Measurements from ENCODE around the gene ALDH1L1. TPM values are rescaled to one million over a fixed set of nuclear protein-coding genes. Genes with fewer than 3 reads are reported as not detected.

Gene ALDH1L1
- total RNA-seq, 1 donor, result 0.18 TPM

- no peak overlapping the region for H3K4me3 ChIP-seq (ENCODE audit: low read depth, low read length)
- DNase-seq (ENCODE audit: low read depth), result no peak
- TF ChIP-seq, protein P1, sequence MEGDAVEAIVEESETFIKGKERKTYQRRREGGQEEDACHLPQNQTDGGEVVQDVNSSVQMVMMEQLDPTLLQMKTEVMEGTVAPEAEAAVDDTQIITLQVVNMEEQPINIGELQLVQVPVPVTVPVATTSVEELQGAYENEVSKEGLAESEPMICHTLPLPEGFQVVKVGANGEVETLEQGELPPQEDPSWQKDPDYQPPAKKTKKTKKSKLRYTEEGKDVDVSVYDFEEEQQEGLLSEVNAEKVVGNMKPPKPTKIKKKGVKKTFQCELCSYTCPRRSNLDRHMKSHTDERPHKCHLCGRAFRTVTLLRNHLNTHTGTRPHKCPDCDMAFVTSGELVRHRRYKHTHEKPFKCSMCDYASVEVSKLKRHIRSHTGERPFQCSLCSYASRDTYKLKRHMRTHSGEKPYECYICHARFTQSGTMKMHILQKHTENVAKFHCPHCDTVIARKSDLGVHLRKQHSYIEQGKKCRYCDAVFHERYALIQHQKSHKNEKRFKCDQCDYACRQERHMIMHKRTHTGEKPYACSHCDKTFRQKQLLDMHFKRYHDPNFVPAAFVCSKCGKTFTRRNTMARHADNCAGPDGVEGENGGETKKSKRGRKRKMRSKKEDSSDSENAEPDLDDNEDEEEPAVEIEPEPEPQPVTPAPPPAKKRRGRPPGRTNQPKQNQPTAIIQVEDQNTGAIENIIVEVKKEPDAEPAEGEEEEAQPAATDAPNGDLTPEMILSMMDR (IDR thresholded peaks at IDR 0.05; ENCODE audit: insufficient read depth, low read length), result no peak
These were observed 31.2 kb upstream of the ALDH1L1 start for GRCh38 chr3:126211569-126211968.

- H3K4me3 ChIP-seq (ENCODE audit: low read depth, low read length), result no peak overlapping the region
- no peak for DNase-seq (ENCODE audit: low read depth)
- TF ChIP-seq, protein P1 (IDR thresholded peaks at IDR 0.05; ENCODE audit: insufficient read depth, low read length), result no peak
These were observed 30.2 kb upstream of the ALDH1L1 start for GRCh38 chr3:126210606-126211005.

- no peak for DNase-seq (ENCODE audit: low read depth)
- TF ChIP-seq, protein P1 (IDR thresholded peaks at IDR 0.05; ENCODE audit: insufficient read depth, low read length), result no peak
- no peak overlapping the region for H3K4me3 ChIP-seq (ENCODE audit: low read depth, low read length)
These were observed 29.4 kb upstream of the ALDH1L1 start for GRCh38 chr3:126209741-126210140.

DNA sequence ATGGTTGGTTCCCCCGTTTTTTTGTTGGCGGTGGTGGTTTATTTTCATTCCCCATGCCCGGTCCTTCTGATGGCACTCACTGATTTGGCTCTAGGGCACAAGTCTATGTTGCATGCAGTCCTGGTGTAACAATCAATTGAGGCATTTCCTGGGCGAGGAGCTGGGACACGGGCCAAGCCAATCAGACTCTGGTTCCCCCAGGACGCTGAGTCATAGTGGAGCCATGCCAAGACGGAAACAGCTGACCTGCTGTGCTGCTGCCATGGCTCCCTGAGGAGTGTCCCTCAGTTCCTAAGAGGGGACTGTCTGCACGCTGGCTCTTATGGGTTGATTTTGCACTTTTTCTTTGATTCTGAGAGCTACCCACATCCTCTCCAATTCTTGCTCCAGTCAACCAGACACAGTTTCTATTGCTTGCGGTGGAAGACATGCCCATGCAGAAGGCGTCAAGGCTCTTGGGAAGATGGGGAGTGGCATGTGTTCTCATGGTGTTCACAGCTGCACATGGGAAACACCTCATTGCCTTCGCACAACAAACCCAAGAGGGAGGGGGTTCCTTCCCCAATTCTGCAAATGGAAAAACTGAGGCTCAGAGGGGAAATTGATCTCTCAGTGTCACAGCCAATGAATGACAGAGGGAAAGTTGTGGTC, 28.3 kb upstream of the ALDH1L1 start:
- no peak overlapping the region for H3K4me3 ChIP-seq (ENCODE audit: low read depth, low read length)
- peak; percentile 93 for DNase-seq (ENCODE audit: low read depth)
- TF ChIP-seq, protein P1 (IDR thresholded peaks at IDR 0.05; ENCODE audit: insufficient read depth, low read length), result no peak

GRCh38 chr3:126208182-126208581, 27.8 kb upstream of the ALDH1L1 start:
- no peak for DNase-seq (ENCODE audit: low read depth)
- TF ChIP-seq, protein P1 (IDR thresholded peaks at IDR 0.05; ENCODE audit: insufficient read depth, low read length), result no peak
- no peak overlapping the region for H3K4me3 ChIP-seq (ENCODE audit: low read depth, low read length)

- DNase-seq (ENCODE audit: low read depth), result no peak
- H3K4me3 ChIP-seq (ENCODE audit: low read depth, low read length), result no peak overlapping the region
- TF ChIP-seq, protein P1 (IDR thresholded peaks at IDR 0.05; ENCODE audit: insufficient read depth, low read length), result no peak
These were observed 26.8 kb upstream of the ALDH1L1 start for GRCh38 chr3:126207166-126207565.

All from fibroblast of the aortic adventitia (primary cell).